ENCODE results near the gene ARHGEF40.

ARHGEF40 gene

DNA sequence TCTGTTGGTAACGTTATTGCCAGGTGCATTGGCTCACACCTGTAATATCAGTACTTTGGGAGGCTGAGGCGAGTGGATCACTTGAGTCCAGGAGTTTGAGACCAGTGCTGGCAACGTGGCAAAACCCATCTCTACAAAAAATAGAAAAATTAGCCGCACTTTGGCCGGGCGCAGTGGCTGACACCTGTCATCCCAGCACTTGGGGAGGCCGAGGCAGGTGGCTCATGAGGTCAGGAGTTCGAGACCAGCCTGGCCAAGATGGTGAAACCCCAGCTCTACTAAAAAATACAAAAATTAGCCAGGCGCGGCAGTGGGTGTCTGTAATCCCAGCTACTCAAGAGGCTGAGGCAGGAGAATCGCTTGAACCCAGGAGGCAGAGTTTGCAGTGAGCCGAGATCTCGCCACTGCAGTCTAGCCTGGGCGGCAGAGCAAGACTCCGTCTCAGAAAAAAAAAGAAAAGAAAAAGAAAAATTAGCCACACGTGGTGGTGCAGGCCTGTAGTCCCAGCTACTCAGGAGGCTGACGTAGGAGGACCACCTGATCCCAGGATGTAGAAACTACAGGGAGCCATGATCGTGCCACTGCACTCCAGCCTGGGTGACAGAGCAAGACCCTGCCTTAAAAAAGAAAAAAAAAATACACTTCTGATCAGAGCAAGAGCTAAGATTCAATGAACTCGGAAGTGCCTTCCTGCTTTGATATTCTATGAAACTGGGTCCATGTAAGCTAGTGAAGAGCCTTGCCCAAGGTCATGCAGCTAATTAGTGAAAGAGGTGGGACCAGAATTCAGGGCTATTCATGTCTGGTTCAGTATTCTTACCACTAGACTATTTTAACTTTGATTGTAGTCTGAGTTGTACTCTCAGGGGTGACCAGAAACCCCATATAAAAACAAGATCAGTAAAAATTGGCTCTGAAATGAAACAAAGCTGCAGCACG, 16.7 kb upstream of the ARHGEF40 start:
- no peak for DNase-seq
- Histone ChIP-seq H3K36me3 (ENCODE audit: control insufficient read depth, insufficient read depth, low read length) (no peaks in the 10 kb centered on the region), H3K27ac (ENCODE audit: insufficient read depth, low read length, poor library complexity, severe bottlenecking) (no peak overlapping the region), H3K4me1 (ENCODE audit: control insufficient read depth, insufficient read depth, low read length, poor library complexity, severe bottlenecking) (no peaks in the 10 kb centered on the region), H3K9me3 (ENCODE audit: control insufficient read depth, low read length) (no peaks in the 10 kb centered on the region), H3K27me3 (replicated peaks; ENCODE audit: control insufficient read depth, insufficient read depth, low read length, poor library complexity, severe bottlenecking) (peaks cover 5% of the 10 kb centered on the region), H3K4me3 (ENCODE audit: insufficient read depth, low read depth, low read length, poor library complexity, severe bottlenecking) (no peak overlapping the region)

DNA sequence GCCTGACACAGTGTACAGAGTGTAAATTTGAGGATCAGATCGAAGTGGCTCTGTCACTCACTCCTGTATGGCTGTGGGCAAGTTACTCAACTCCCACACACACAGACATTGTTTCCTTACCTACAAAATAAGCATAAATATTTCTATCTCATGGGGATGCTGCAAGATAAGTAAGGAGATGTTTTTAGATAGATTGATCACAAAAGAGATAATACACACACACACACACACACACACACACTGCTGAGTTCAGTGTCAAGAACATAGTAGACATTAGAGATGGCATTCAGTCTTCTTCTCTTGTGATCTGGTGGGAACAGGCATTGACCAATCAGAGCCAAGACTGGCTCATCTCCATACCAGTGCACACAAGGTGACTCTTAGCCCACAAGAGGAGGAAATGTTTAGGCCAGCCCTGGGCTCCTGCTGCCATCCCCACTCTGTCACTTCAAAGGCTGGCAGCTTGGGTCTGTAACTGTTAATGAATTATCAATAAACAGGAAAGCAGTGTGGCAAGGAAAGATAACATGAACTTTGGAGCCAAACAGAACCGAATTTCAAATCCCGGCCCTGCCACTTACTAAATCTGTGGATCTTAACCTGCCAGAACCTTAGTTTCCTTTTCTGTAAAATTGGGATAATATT, 15.9 kb upstream of the ARHGEF40 start:
- Histone ChIP-seq H3K27me3 (replicated peaks; ENCODE audit: control insufficient read depth, insufficient read depth, low read length, poor library complexity, severe bottlenecking) (peaks cover 5% of the 10 kb centered on the region), H3K27ac (ENCODE audit: insufficient read depth, low read length, poor library complexity, severe bottlenecking) (no peak overlapping the region), H3K9me3 (ENCODE audit: control insufficient read depth, low read length) (no peaks in the 10 kb centered on the region), H3K4me3 (ENCODE audit: insufficient read depth, low read depth, low read length, poor library complexity, severe bottlenecking) (no peak overlapping the region), H3K4me1 (ENCODE audit: control insufficient read depth, insufficient read depth, low read length, poor library complexity, severe bottlenecking) (no peaks in the 10 kb centered on the region), H3K36me3 (ENCODE audit: control insufficient read depth, insufficient read depth, low read length) (no peaks in the 10 kb centered on the region)
- no peak for DNase-seq

DNA sequence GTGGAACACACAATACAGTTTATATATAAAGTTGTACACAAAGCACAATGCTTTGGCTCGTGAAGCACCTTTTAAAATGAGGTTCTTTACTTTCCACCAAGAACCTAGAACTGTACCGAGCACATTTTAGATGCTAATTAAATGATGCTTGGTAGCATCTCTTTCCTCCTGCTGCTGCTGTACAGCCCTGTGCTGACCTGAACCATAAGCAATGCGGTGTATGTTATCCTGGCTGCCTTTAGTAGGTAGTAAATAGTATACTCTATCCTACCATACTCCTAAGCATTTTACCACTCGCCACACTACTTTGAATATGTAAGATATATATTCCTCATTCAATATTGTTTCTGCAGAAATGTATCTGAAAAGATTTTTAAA, 15.3 kb upstream of the ARHGEF40 start:
- Histone ChIP-seq H3K27ac (ENCODE audit: insufficient read depth, low read length, poor library complexity, severe bottlenecking) (no peak overlapping the region), H3K36me3 (ENCODE audit: control insufficient read depth, insufficient read depth, low read length) (no peaks in the 10 kb centered on the region), H3K9me3 (ENCODE audit: control insufficient read depth, low read length) (no peaks in the 10 kb centered on the region), H3K4me1 (ENCODE audit: control insufficient read depth, insufficient read depth, low read length, poor library complexity, severe bottlenecking) (no peaks in the 10 kb centered on the region), H3K27me3 (replicated peaks; ENCODE audit: control insufficient read depth, insufficient read depth, low read length, poor library complexity, severe bottlenecking) (peaks cover 5% of the 10 kb centered on the region), H3K4me3 (ENCODE audit: insufficient read depth, low read depth, low read length, poor library complexity, severe bottlenecking) (no peak overlapping the region)
- DNase-seq = no peak

DNA sequence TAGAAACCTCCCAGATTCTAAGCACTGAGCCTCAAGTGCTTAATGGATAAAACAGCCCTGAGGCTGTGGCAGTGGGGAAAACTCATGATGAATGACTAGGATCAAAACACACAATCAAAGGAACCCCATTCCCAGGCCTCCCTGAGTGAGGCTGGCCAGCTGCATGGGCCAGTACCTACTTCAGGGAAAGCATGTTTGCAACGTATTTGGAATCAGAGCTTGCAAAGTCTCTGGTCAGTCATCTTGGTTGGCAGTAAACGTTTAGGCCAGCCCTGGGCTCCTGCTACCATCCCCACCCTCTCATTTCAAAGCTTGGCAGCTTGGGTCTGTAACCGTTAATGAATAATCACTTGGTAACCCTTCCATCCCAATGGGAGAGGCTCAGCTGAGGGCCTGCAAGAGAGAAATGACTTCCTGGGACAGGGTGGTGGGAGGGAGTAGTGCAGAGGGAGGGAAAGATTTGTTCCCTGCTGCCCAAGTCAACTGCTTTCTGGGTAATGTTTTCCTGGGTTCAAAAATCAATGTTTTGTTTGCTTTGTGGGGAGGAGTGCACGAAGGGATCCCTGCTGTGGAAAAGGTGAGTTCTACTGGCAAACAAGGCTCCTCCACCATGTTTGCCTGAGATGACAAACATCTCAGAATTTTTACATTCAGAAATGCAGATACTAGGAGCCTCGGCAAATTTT, 14.5 kb upstream of the ARHGEF40 start:
- Histone ChIP-seq H3K4me1 (ENCODE audit: control insufficient read depth, insufficient read depth, low read length, poor library complexity, severe bottlenecking) (no peaks in the 10 kb centered on the region), H3K9me3 (ENCODE audit: control insufficient read depth, low read length) (no peaks in the 10 kb centered on the region), H3K27me3 (replicated peaks; ENCODE audit: control insufficient read depth, insufficient read depth, low read length, poor library complexity, severe bottlenecking) (no peaks in the 10 kb centered on the region), H3K36me3 (ENCODE audit: control insufficient read depth, insufficient read depth, low read length) (no peaks in the 10 kb centered on the region), H3K27ac (ENCODE audit: insufficient read depth, low read length, poor library complexity, severe bottlenecking) (no peak overlapping the region), H3K4me3 (ENCODE audit: insufficient read depth, low read depth, low read length, poor library complexity, severe bottlenecking) (no peak overlapping the region)
- no peak for DNase-seq

DNA sequence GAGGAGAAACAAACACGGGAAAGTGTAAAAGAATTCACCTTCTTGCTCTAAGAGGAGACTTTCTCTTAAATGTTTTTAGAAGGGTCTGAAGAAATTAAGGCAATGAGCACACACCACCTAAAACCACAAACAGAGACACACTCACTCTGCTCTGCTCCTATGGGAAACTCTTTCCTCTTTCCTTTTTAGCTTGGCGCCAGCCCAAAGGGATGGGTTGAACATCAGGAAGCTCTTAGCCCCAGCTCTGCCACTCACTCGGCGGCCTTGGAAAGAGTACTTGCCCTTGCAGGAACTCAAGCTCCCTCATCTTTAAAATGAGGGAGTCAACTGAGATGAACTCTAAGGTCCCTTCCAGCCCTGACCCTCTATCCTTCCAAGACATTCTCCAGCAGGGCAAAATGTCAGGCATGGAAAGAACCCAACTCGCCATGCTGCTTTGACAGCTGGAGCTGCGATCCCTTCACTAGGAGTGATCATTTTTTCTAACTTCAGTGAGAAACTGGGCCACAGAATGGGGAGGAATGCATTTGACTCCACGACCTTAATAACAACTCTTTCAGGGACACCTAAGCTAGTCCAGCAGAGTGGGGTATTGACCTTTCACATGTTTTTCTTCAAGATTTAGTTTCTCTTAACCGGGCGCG, 13.5 kb upstream of the ARHGEF40 start:
- Histone ChIP-seq H3K36me3 (ENCODE audit: control insufficient read depth, insufficient read depth, low read length) (no peaks in the 10 kb centered on the region), H3K9me3 (ENCODE audit: control insufficient read depth, low read length) (no peaks in the 10 kb centered on the region), H3K27ac (ENCODE audit: insufficient read depth, low read length, poor library complexity, severe bottlenecking) (no peak overlapping the region), H3K4me1 (ENCODE audit: control insufficient read depth, insufficient read depth, low read length, poor library complexity, severe bottlenecking) (no peaks in the 10 kb centered on the region), H3K4me3 (ENCODE audit: insufficient read depth, low read depth, low read length, poor library complexity, severe bottlenecking) (no peak overlapping the region), H3K27me3 (replicated peaks; ENCODE audit: control insufficient read depth, insufficient read depth, low read length, poor library complexity, severe bottlenecking) (no peaks in the 10 kb centered on the region)
- DNase-seq = no peak

DNA sequence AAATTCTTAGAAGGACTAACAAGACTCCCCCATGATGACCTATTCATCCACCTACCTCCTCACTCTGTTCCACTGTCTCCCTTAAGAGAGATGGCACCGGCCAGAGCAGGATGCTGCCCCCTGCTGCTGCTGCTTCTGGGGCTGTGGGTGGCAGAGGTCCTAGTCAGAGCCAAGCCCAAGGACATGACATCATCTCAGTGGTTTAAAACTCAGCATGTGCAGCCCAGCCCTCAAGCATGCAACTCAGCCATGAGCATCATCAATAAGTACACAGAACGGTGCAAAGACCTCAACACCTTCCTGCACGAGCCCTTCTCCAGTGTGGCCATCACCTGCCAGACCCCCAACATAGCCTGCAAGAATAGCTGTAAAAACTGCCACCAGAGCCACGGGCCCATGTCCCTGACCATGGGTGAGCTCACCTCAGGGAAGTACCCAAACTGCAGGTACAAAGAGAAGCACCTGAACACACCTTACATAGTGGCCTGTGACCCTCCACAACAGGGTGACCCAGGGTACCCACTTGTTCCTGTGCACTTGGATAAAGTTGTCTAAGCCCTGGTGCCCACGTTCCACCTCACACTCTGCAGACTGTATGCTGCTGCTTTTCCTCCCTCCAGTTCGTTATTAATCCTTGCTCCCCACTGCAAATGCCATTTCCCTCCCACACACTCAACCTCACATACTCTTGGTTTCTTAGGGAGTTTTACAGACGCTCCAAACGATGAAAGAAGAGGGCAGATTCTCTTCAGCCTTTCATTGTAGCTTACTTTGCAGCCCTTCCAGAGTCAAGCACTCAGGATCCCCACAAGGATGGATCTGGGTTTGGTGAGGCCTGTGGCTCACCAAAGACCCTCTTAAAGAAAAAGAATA, 12.1 kb upstream of the ARHGEF40 start, which contains the start of gene RNASE8:
Gene RNASE8, plus strand, starts transcription at position 20 of the 873 bp plus-strand sequence. Its CDS starts 71 bp downstream, at position 91.
- Histone ChIP-seq H3K4me1 (ENCODE audit: control insufficient read depth, insufficient read depth, low read length, poor library complexity, severe bottlenecking) (no peaks in the 10 kb centered on the region), H3K36me3 (ENCODE audit: control insufficient read depth, insufficient read depth, low read length) (no peaks in the 10 kb centered on the region), H3K9me3 (ENCODE audit: control insufficient read depth, low read length) (no peaks in the 10 kb centered on the region), H3K27ac (ENCODE audit: insufficient read depth, low read length, poor library complexity, severe bottlenecking) (no peak within 1 kb of the TSS), H3K4me3 (ENCODE audit: insufficient read depth, low read depth, low read length, poor library complexity, severe bottlenecking) (no peak within 1 kb of the TSS), H3K27me3 (replicated peaks; ENCODE audit: control insufficient read depth, insufficient read depth, low read length, poor library complexity, severe bottlenecking) (no peaks in the 10 kb centered on the region)
- no peak for DNase-seq

DNA sequence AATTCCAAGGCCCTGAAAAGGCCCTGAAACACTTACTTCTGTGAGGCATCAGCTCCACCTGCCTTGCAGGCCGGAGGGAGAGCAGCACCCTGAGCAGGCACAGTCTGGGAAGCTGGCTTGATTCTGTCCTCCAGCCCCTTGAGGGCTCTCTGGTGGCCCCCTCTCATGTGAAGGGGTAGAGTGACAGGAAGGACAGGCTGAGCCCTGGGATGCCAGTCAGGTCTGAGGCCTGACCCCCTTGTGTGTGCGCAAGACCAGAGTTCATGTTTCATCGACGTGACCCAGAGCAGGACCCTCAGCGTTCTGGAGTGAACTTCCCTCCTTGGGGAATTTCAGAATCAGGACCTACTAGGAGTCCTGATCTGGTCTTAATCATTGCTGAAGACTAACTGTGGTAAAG, 11.2 kb upstream of the ARHGEF40 start:
- Histone ChIP-seq H3K4me3 (ENCODE audit: insufficient read depth, low read depth, low read length, poor library complexity, severe bottlenecking) (no peak overlapping the region), H3K36me3 (ENCODE audit: control insufficient read depth, insufficient read depth, low read length) (no peaks in the 10 kb centered on the region), H3K27me3 (replicated peaks; ENCODE audit: control insufficient read depth, insufficient read depth, low read length, poor library complexity, severe bottlenecking) (no peaks in the 10 kb centered on the region), H3K9me3 (ENCODE audit: control insufficient read depth, low read length) (no peaks in the 10 kb centered on the region), H3K27ac (ENCODE audit: insufficient read depth, low read length, poor library complexity, severe bottlenecking) (no peak overlapping the region), H3K4me1 (ENCODE audit: control insufficient read depth, insufficient read depth, low read length, poor library complexity, severe bottlenecking) (no peaks in the 10 kb centered on the region)
- no peak for DNase-seq

DNA sequence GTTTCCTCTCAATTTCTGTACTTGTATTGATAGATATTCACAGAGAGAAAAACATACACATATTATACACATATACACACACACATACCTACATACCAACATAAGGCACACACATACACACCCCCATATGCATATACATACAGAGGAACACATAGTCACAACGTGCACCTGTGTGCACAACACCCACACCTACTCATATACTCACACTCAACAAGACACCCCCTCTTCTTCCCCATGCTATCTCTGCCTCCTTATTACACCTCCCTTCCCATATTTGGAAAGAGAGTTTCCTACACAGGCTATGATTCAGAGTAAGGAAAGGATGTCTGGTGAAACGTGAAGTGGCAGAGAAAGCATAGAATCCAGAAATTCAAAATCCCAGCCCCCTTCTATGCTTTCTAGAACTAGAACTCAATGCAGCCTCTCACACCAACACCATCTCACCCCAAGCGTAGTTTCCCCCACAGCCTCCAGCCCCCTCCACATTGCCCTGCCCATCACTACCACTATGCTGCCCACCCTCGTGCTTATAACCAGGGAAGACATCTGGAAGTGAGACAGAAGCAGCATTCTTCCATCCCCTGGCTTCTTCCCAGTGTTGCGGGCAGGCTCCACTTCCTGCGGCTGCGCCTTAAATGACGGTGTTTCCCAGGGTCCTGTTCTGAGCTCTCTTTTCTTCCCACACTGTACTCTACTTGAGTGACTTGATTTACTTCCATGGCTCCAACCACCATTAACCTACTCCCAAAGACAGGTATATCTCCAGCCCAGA, 10.1 kb upstream of the ARHGEF40 start:
- H3K27me3 ChIP-seq (replicated peaks; ENCODE audit: control insufficient read depth, insufficient read depth, low read length, poor library complexity, severe bottlenecking) = peaks cover 3% of the 10 kb centered on the region
- H3K4me3 ChIP-seq (ENCODE audit: insufficient read depth, low read depth, low read length, poor library complexity, severe bottlenecking) = no peak overlapping the region
- H3K27ac ChIP-seq (ENCODE audit: insufficient read depth, low read length, poor library complexity, severe bottlenecking) = no peak overlapping the region
- no peak for DNase-seq
- H3K9me3 ChIP-seq (ENCODE audit: control insufficient read depth, low read length) = no peaks in the 10 kb centered on the region
- no peaks in the 10 kb centered on the region for H3K4me1 ChIP-seq (ENCODE audit: control insufficient read depth, insufficient read depth, low read length, poor library complexity, severe bottlenecking)
- H3K36me3 ChIP-seq (ENCODE audit: control insufficient read depth, insufficient read depth, low read length) = no peaks in the 10 kb centered on the region

All from effector memory CD4-positive, alpha-beta T cell (primary cell).